HepG2 (cell line): ENCODE data around the gene ZNF385B. TPM values are rescaled to one million over a fixed set of nuclear protein-coding genes. Genes with fewer than 3 reads are reported as not detected.

Source experiments
- ATAC-seq: fragments of 200-7000 bp; cut with Tn5 transposase; 3 replicates; pipeline ENCODE4 v1.9.1; 2020; ENCODE audit warnings: mild to moderate bottlenecking, moderate library complexity
- BruUV-seq: library from RNA; stranded (reverse); fragments of 400-500 nt; replicated peaks from 2 replicates; lab custom pipeline; 2021; lab: Mats Ljungman, UMichigan
- CTCF ChIA-PET: fragments of 300-600 bp; formaldehyde crosslinking; extraction: SDS; loops from one replicate; lab custom pipeline; 2021; ENCODE audit warnings: low total read pairs, inconsistent platforms, low intra/inter-chr PET ratio; lab: Yijun Ruan, JAX
- POLR2A ChIA-PET: fragments of 350-600 bp; sonication (Branson Sonifier 250); formaldehyde crosslinking; loops from one replicate; lab custom pipeline; 2020; ENCODE audit warnings: antibody characterized with exemption, inconsistent platforms; lab: Yijun Ruan, JAX
- DNase-seq: peaks from one replicate; pipeline ENCODE4 v3.0.0-alpha.2; 2015; ENCODE audit warnings: low spot score
- FAIRE-seq: peaks from 3 replicates; lab custom pipeline; 2011; peaks lifted over from hg19 to GRCh38; lab: Jason Lieb, UNC
- H2AFZ ChIP-seq: one replicate; pipeline ENCODE4 v1.6.1; 2011; ENCODE audit warnings: low read length, inconsistent platforms
- H3K27ac ChIP-seq: fragments of 300-600 bp; 3 replicates; pipeline ENCODE4 v1.8.0; 2011; ENCODE audit warnings: mixed run types, mild to moderate bottlenecking, mixed read lengths, low read length, inconsistent platforms; ENCODE audit not compliant: insufficient read depth; ENCODE audit errors: extremely low read length
- H3K27me3 ChIP-seq, 2 experiments: fragments of 200-600 bp in 1 of 2; 2 replicates in 1 of 2; 3 replicates in 1 of 2; pipeline versions ENCODE4 v1.6.0 to v1.8.0; 2011; ENCODE audit warnings: low read length in 2 of 2, mild to moderate bottlenecking in 2 of 2, moderate library complexity in 2 of 2, inconsistent platforms in 1 of 2; ENCODE audit not compliant: insufficient read depth in 2 of 2, control insufficient read depth in 1 of 2
- H3K36me3 ChIP-seq, 2 experiments: fragments of 200-600 bp in 1 of 2; replicated peaks in 1 of 2; 2 replicates in 1 of 2; 3 replicates in 1 of 2; pipeline versions ENCODE4 v1.5.1 to v1.8.0; 2011; ENCODE audit warnings: low read length in 2 of 2, inconsistent platforms in 1 of 2; ENCODE audit not compliant: insufficient read depth in 2 of 2, control insufficient read depth in 1 of 2
- H3K4me1 ChIP-seq: 2 replicates; pipeline ENCODE4 v1.5.1; 2012; ENCODE audit warnings: low read length, inconsistent platforms; ENCODE audit not compliant: insufficient read depth
- H3K4me2 ChIP-seq: 2 replicates; pipeline ENCODE4 v1.6.0; 2011; ENCODE audit warnings: low read depth, low read length, inconsistent platforms
- H3K4me3 ChIP-seq, 3 experiments: fragments of 200-600 bp in 1 of 3; sonication (generic), shearing (Covaris generic) in 1 of 3; replicated peaks in 1 of 3; 2 replicates each; pipeline ENCODE4 v1.5.1; 2011 to 2016; ENCODE audit warnings: low read length in 3 of 3, inconsistent platforms in 2 of 3, low read depth in 2 of 3, mild to moderate bottlenecking in 2 of 3, control low read depth in 1 of 3, mixed read lengths in 1 of 3; ENCODE audit not compliant: insufficient read depth in 1 of 3
- H3K79me2 ChIP-seq: one replicate; pipeline ENCODE4 v1.6.1; 2011; ENCODE audit warnings: low read length, inconsistent platforms; ENCODE audit not compliant: insufficient read depth
- H3K9ac ChIP-seq: 2 replicates; pipeline ENCODE4 v1.6.0; 2011; ENCODE audit warnings: mild to moderate bottlenecking, low read depth, low read length, inconsistent platforms; ENCODE audit not compliant: insufficient read depth
- H3K9me3 ChIP-seq: 2 replicates; pipeline ENCODE4 v1.5.1; 2012; ENCODE audit warnings: mild to moderate bottlenecking, low read length
- H4K20me1 ChIP-seq: 2 replicates; pipeline ENCODE4 v1.6.0; 2011; ENCODE audit warnings: inconsistent platforms, mild to moderate bottlenecking, low read length, moderate library complexity; ENCODE audit not compliant: insufficient read depth
- AGO2 ChIP-seq: fragments of 200-400 bp; formaldehyde crosslinking; optimal IDR thresholded peaks from 2 replicates; pipeline ENCODE3; 2017; ENCODE audit warnings: mild to moderate bottlenecking, low read depth, low read length, moderate library complexity
- DNMT3B ChIP-seq: conservative IDR thresholded peaks from 2 replicates; pipeline ENCODE4 v1.6.1; 2016; ENCODE audit warnings: missing biosample characterization, control low read depth
- ELF1 ChIP-seq: sonication (generic); formaldehyde crosslinking; IDR thresholded peaks from 2 replicates; pipeline ENCODE4 v1.4.0; 2020; ENCODE audit warnings: missing genetic modification reagents
- GZF1 ChIP-seq: sonication (generic); formaldehyde crosslinking; IDR thresholded peaks from 2 replicates; pipeline ENCODE4 v1.5.1; 2020; ENCODE audit warnings: mild to moderate bottlenecking, missing genetic modification reagents
- PAWR ChIP-seq: sonication (generic); formaldehyde crosslinking; IDR thresholded peaks from 2 replicates; pipeline ENCODE4 v1.4.0; 2020; ENCODE audit warnings: missing genetic modification reagents, mild to moderate bottlenecking, borderline replicate concordance
- RAD21 ChIP-seq: fragments of 450-650 bp; formaldehyde crosslinking; IDR thresholded peaks from 2 replicates; pipeline ENCODE4 v1.5.0; 2020; ENCODE audit warnings: mild to moderate bottlenecking
- REPIN1 ChIP-seq: sonication (generic); formaldehyde crosslinking; IDR thresholded peaks from 2 replicates; pipeline ENCODE4 v1.8.0; 2022; ENCODE audit warnings: missing genetic modification reagents, low read depth, mild to moderate bottlenecking, borderline replicate concordance
- SALL1 ChIP-seq: sonication (generic); formaldehyde crosslinking; IDR thresholded peaks from 2 replicates; pipeline ENCODE4 v1.8.0; 2022; ENCODE audit warnings: mild to moderate bottlenecking, missing genetic modification reagents
- THYN1 ChIP-seq: sonication (generic); formaldehyde crosslinking; IDR thresholded peaks from 2 replicates; pipeline ENCODE4 v1.8.1; 2023; ENCODE audit warnings: low read depth, mild to moderate bottlenecking, moderate library complexity, missing genetic modification reagents, borderline replicate concordance
- U2AF1 ChIP-seq: fragments of 200-400 bp; formaldehyde crosslinking; optimal IDR thresholded peaks from 2 replicates; pipeline ENCODE3; 2017; ENCODE audit warnings: mild to moderate bottlenecking, low read depth, low read length
- ZNF101 ChIP-seq: sonication (generic); formaldehyde crosslinking; IDR thresholded peaks from 2 replicates; pipeline ENCODE4 v1.4.0; 2020; ENCODE audit warnings: mild to moderate bottlenecking, low read depth, missing genetic modification reagents, borderline replicate concordance
- ZNF230 ChIP-seq: sonication (generic); formaldehyde crosslinking; IDR thresholded peaks from 2 replicates; pipeline ENCODE4 v1.4.0; 2020; ENCODE audit warnings: mild to moderate bottlenecking, missing genetic modification reagents
- ZNF24 ChIP-seq: fragments of 450-650 bp; IDR thresholded peaks from 2 replicates; pipeline ENCODE4 v1.6.1; 2017; ENCODE audit warnings: antibody characterized with exemption, mild to moderate bottlenecking
- ZNF549 ChIP-seq: sonication (generic); formaldehyde crosslinking; IDR thresholded peaks from 2 replicates; pipeline ENCODE4 v1.5.0; 2020; ENCODE audit warnings: missing genetic modification reagents
- ZNF660 ChIP-seq: sonication (generic); formaldehyde crosslinking; IDR thresholded peaks from 2 replicates; pipeline ENCODE4 v1.5.1; 2020; ENCODE audit warnings: mild to moderate bottlenecking, low read depth, missing genetic modification reagents, borderline replicate concordance
- WGBS: methylation state at CpG from one replicate; pipeline ENCODE4 v1.1.6; 2017; ENCODE audit warnings: low lambda C conversion rate; 5-methylcytosine and 5-hydroxymethylcytosine counted together
- in situ Hi-C: cut with HindIII; loops from 2 replicates; pipeline ENCODE4 v1.10.0; 2017; ENCODE audit warnings: low pct_unique_long_range_greater_than_20kb; ENCODE audit not compliant: extremely low pct_ligation_motif_present
- intact Hi-C: fragments of 100-400 bp; cut with micrococcal nuclease; formaldehyde crosslinking; loops from one replicate; pipeline ENCODE4 v1.10.0; 2022; ENCODE audit not compliant: unreplicated experiment
- polyA plus RNA-seq, 8 experiments: library from polyadenylated mRNA; depleted of rRNA in 3 of 8; stranded (reverse) in 7 of 8; unstranded in 1 of 8; fragments of >200 nt; fragmentation: Illumina TruSeq in 4 of 8; extraction: Trizol in 4 of 8; gene quantifications; 2 replicates each; pipeline versions ENCODE4 v1.2.1 to v1.2.3, GENCODE V29; 2011 to 2016; ENCODE audit warnings: low read depth in 4 of 8, missing spikeins in 1 of 8, mixed read lengths in 1 of 8; ENCODE audit not compliant: insufficient read depth in 1 of 8
- total RNA-seq, 5 experiments: library from RNA; depleted of rRNA; stranded (reverse); fragments of >200 nt; fragmentation: Illumina TruSeq; extraction: Trizol; gene quantifications; 2 replicates each; pipeline ENCODE4 v1.2.3, GENCODE V29; 2016; ENCODE audit warnings: low read depth in 1 of 5
- TF ChIP-seq, protein P1 (sequence below): sonication (generic); formaldehyde crosslinking; IDR thresholded peaks from 2 replicates; pipeline ENCODE4 v1.4.0; 2020; ENCODE audit warnings: missing genetic modification reagents, mild to moderate bottlenecking, borderline replicate concordance
- TF ChIP-seq, protein P2 (sequence below): sonication (generic); formaldehyde crosslinking; IDR thresholded peaks from 2 replicates; pipeline ENCODE4 v1.4.0; 2020; ENCODE audit warnings: low read depth, mild to moderate bottlenecking, missing genetic modification reagents
- TF ChIP-seq, protein P3 (sequence below), 2 experiments: fragments of 450-650 bp in 1 of 2; sonication (generic) in 1 of 2; formaldehyde crosslinking; IDR thresholded peaks; 2 replicates each; pipeline versions ENCODE4 v1.5.0 to v1.8.0; 2020 to 2022; ENCODE audit warnings: mild to moderate bottlenecking in 1 of 2, missing genetic modification reagents in 1 of 2

ZNF385B gene
- total and polyA plus RNA-seq, 2 of the 13 experiments (the other 11 are each of a cell fraction or from before 2014, with no cell fraction given): 3.3 to 6.7 TPM

DNA sequence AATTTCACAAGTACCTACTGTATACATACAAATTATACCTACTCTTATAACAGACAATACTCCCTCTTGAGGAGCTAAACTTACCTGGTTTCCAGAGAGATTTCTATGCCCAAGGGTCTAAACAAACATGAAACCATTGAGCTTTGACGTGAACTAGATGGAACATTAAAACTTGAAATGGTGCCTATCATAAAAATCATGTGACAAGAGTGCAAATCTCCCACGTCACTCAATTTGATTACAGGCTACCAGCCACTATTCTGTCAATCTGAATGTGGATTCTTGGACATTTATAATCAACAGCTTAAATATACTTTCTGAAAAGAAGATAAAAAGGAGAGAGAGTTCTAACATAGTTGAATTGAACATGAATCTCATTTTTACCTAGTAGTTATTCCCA lies 299.7 kb downstream of the ZNF385B start (continued):
- no peak for TF ChIP-seq ZNF24

DNA sequence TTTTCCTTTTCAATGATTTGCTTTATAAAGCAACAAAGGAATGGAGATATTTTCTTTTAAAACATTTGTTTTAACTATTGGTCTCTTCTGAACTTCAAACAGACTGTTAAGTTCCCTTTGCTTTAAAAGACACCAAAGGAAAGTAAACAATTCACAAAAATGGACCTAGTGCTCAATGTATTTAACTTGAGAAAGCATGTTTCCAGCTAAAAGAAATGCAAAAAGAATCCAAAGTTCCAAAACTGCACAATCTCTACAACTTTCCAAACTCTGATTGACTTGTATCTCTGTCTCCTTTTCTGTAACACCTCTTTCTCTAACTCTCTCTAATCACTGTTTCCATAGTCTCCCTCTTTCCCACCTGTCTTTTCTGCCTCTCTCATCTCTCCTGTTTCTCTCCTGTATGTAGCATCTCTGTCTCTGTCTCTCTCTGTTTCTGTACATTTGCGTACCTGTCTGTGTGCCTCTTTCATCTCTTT lies 301.1 kb downstream of the ZNF385B start:
- H3K9ac ChIP-seq: peak overlapping the region; percentile 50
- POLR2A ChIA-PET: interaction anchor here (0.9 kb wide), 1 partner anchor 17 kb away, joined by 3 read pairs; no protein-coding TSS in a partner anchor
- CTCF ChIA-PET: no interaction called here
- H3K4me3 ChIP-seq: peak overlapping the region in 2 of 3 experiments; percentile 20 to 29; a peak in 2 of 6 replicates
- no peaks in the 10 kb centered on the region for H3K9me3 ChIP-seq
- in situ Hi-C loops: no loop called here
- ATAC-seq (peak; percentile 28), FAIRE-seq (peak; percentile 46), DNase-seq (peak; percentile 73)
- H3K27me3 ChIP-seq: no peaks in the 10 kb centered on the region
- H2AFZ ChIP-seq: peak overlapping the region; percentile 58
- H4K20me1 ChIP-seq: no peaks in the 10 kb centered on the region
- BruUV-seq: no TSS peak
- peaks cover 4% of the 10 kb centered on the region for H3K79me2 ChIP-seq
- peak overlapping the region; percentile 84 for H3K27ac ChIP-seq
- WGBS: 22% methylated on average over 1 of the region's 1 CpG
- no peaks in the 10 kb centered on the region for H3K36me3 ChIP-seq
- peak overlapping the region; percentile 56 for H3K4me2 ChIP-seq
- H3K4me1 ChIP-seq: peaks cover 69% of the 10 kb centered on the region
- intact Hi-C loops: no loop called here
- no peak for TF ChIP-seq ZNF549 (CRISPR knock-in tag)
- TF ChIP-seq U2AF1: no peak
- no peak for TF ChIP-seq SALL1 (CRISPR knock-in tag)
- TF ChIP-seq DNMT3B (CRISPR knock-in tag): no peak
- TF ChIP-seq ELF1 (CRISPR knock-in tag): no peak
- TF ChIP-seq, protein P1, sequence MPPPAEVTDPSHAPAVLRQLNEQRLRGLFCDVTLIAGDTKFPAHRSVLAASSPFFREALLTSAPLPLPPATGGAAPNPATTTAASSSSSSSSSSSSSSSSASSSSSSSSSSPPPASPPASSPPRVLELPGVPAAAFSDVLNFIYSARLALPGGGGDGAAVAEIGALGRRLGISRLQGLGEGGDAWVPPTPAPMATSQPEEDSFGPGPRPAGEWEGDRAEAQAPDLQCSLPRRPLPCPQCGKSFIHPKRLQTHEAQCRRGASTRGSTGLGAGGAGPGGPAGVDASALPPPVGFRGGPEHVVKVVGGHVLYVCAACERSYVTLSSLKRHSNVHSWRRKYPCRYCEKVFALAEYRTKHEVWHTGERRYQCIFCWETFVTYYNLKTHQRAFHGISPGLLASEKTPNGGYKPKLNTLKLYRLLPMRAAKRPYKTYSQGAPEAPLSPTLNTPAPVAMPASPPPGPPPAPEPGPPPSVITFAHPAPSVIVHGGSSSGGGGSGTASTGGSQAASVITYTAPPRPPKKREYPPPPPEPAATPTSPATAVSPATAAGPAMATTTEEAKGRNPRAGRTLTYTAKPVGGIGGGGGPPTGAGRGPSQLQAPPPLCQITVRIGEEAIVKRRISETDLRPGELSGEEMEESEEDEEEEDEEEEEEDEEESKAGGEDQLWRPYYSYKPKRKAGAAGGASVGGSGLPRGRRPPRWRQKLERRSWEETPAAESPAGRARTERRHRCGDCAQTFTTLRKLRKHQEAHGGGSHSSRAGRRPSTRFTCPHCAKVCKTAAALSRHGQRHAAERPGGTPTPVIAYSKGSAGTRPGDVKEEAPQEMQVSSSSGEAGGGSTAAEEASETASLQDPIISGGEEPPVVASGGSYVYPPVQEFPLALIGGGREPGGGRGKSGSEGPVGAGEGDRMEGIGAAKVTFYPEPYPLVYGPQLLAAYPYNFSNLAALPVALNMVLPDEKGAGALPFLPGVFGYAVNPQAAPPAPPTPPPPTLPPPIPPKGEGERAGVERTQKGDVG: no peak
- TF ChIP-seq AGO2: no peak
- TF ChIP-seq REPIN1 (CRISPR knock-in tag): no peak
- TF ChIP-seq ZNF230: no peak
- TF ChIP-seq ZNF101: no peak
- TF ChIP-seq GZF1 (CRISPR knock-in tag): no peak
- TF ChIP-seq PAWR (CRISPR knock-in tag): no peak
- TF ChIP-seq THYN1: no peak
- TF ChIP-seq RAD21 (CRISPR knock-in tag): no peak
- TF ChIP-seq ZNF660 (CRISPR knock-in tag): no peak
- TF ChIP-seq, protein P2, sequence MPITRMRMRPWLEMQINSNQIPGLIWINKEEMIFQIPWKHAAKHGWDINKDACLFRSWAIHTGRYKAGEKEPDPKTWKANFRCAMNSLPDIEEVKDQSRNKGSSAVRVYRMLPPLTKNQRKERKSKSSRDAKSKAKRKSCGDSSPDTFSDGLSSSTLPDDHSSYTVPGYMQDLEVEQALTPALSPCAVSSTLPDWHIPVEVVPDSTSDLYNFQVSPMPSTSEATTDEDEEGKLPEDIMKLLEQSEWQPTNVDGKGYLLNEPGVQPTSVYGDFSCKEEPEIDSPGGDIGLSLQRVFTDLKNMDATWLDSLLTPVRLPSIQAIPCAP (CRISPR knock-in tag): no peak
- TF ChIP-seq, protein P3, sequence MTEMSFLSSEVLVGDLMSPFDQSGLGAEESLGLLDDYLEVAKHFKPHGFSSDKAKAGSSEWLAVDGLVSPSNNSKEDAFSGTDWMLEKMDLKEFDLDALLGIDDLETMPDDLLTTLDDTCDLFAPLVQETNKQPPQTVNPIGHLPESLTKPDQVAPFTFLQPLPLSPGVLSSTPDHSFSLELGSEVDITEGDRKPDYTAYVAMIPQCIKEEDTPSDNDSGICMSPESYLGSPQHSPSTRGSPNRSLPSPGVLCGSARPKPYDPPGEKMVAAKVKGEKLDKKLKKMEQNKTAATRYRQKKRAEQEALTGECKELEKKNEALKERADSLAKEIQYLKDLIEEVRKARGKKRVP (CRISPR knock-in tag; IDR thresholded peaks at IDR 0.05): no peak
